ENCODE results near the gene GNPDA1.

GNPDA1 gene

GRCh38 chr5:141994511-141995136 is 18.2 kb downstream of the GNPDA1 start:
- no peak for DNase-seq (ENCODE audit: low read depth in 2 of 2)

GRCh38 chr5:141992349-141992963 is 20.4 kb downstream of the GNPDA1 start:
- peak; percentile 66 to 79 for DNase-seq (ENCODE audit: low read depth in 2 of 2)

GRCh38 chr5:141989720-141990119 is 23.1 kb downstream of the GNPDA1 start:
- no peak for DNase-seq (ENCODE audit: low read depth in 2 of 2)

GRCh38 chr5:141986072-141986471 is 26.8 kb downstream of the GNPDA1 start:
- DNase-seq (ENCODE audit: low read depth in 2 of 2) = no peak

GRCh38 chr5:141982626-141983025 is 30.2 kb downstream of the GNPDA1 start:
- DNase-seq (ENCODE audit: low read depth in 2 of 2) = no peak

GRCh38 chr5:141978389-141978788 is 34.4 kb downstream of the GNPDA1 start:
- no peak for DNase-seq (ENCODE audit: low read depth in 2 of 2)

- no peak for DNase-seq (ENCODE audit: low read depth in 2 of 2)
Measured at GRCh38 chr5:141976176-141976575, 36.7 kb downstream of the GNPDA1 start.

- no peak for DNase-seq (ENCODE audit: low read depth in 2 of 2)
Measured at GRCh38 chr5:141973871-141974595, 38.8 kb downstream of the GNPDA1 start.

- DNase-seq (ENCODE audit: low read depth in 2 of 2) = no peak
Measured at GRCh38 chr5:141969783-141970771, 42.8 kb downstream of the GNPDA1 start.

GRCh38 chr5:141968914-141969608 is 43.8 kb downstream of the GNPDA1 start, which contains the start of gene RNF14:
RNF14 (plus strand) TSS chr5:141969105; CDS start chr5:141973589, 4,484 bp downstream.
- peak; percentile 90 to 95 for DNase-seq (ENCODE audit: low read depth in 2 of 2)

GRCh38 chr5:141966963-141967333 is 45.9 kb downstream of the GNPDA1 start:
- DNase-seq (ENCODE audit: low read depth in 2 of 2) = no peak

- DNase-seq (ENCODE audit: low read depth in 2 of 2) = no peak
Measured at GRCh38 chr5:141966275-141966962, 46.4 kb downstream of the GNPDA1 start.

- no peak for DNase-seq (ENCODE audit: low read depth in 2 of 2)
Measured at GRCh38 chr5:141965071-141965470, 47.8 kb downstream of the GNPDA1 start.

- DNase-seq (ENCODE audit: low read depth in 2 of 2) = no peak
Measured at GRCh38 chr5:141963701-141964100, 49.1 kb downstream of the GNPDA1 start.

- DNase-seq (ENCODE audit: low read depth in 2 of 2) = no peak
Measured at GRCh38 chr5:141961466-141961865, 51.4 kb downstream of the GNPDA1 start.

GRCh38 chr5:141960449-141961323 is 52.1 kb downstream of the GNPDA1 start:
- DNase-seq (ENCODE audit: low read depth in 2 of 2) = peak; percentile 85 to 88

GRCh38 chr5:141960018-141960417 is 52.8 kb downstream of the GNPDA1 start:
- DNase-seq (ENCODE audit: low read depth in 2 of 2) = no peak

- no peak for DNase-seq (ENCODE audit: low read depth in 2 of 2)
Measured at GRCh38 chr5:141958546-141959172, 54.2 kb downstream of the GNPDA1 start.

GRCh38 chr5:141958113-141958512 is 54.7 kb downstream of the GNPDA1 start, which contains the start of gene PCDH12:
PCDH12 (minus strand) TSS chr5:141958202; CDS start chr5:141957851, 351 bp downstream.
- no peak for DNase-seq (ENCODE audit: low read depth in 2 of 2)

Measured in stimulated activated CD4-positive, alpha-beta T cell treated with anti-CD3 and anti-CD28 coated beads, Interleukin-4, amount 100 ng/mL, for 48 hours (primary cell).